TTC549 (cell line): ENCODE measurements around the gene SKIC8.
"Not testable (repeated sequence)": the region's sequence is repeated elsewhere in the genome, so short reads cannot be mapped to it uniquely, and the experiment has no call there.

Source experiments
- FAIRE-seq: peaks from 2 replicates; lab custom pipeline; 2012; peaks lifted over from hg19 to GRCh38; lab: Jason Lieb, UNC

Gene SKIC8

DNA sequence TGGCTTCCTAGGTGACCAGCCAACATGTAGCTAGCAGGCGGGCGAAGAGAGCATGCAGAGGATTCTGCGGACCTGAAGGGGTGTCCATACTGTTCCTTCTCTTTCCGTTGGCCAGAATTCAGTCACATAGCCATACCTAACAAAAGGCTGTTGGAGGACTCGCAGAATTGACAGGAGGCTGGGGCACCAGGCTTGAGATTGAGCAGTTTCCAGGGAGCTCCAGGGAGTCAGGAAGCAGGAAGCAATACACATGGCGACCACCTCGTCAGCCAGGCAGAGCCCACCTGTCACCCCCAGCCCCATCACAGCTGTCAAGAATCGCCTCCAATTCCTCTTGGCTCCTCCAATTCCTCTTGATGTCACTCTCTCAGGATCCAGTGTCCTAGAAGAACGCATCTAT is 48.3 kb downstream of the SKIC8 start:
- FAIRE-seq, result no peak

GRCh38 chr15:78249131-78249530 is 50.3 kb downstream of the SKIC8 start:
- no peak for FAIRE-seq

- FAIRE-seq, result no peak
Measured at GRCh38 chr15:78247911-78248310, 51.5 kb downstream of the SKIC8 start.

DNA sequence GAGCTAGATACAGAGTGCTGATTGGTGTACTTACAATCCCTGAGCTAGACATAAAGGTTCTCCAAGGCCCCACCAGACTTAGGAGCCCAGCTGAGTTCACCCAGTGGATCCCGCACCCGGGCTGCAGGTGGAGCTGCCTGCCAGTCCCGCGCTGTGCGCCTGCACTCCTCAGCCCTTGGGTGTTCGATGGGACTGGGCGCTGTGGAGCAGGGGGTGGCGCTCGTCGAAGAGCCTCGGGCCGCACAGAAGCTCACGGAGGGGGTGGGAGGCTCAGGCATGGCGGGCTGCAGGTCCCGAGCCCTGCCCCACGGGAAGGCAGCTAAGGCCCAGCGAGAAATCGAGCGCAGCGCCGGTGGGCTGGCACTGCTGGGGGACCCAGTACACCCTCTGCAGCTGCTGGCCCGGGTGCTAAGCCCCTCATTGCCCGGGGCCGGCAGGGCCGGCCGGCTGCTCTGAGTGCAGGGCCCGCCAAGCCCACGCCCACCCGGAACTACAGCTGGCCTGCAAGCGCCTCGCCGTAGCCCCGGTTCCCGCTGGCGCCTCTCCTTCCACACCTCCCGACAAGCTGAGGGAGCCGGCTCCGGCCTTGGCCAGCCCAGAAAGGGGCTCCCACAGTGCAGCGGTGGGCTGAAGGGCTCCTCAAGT is 53.3 kb downstream of the SKIC8 start:
- FAIRE-seq, result not testable (repeated sequence)

DNA sequence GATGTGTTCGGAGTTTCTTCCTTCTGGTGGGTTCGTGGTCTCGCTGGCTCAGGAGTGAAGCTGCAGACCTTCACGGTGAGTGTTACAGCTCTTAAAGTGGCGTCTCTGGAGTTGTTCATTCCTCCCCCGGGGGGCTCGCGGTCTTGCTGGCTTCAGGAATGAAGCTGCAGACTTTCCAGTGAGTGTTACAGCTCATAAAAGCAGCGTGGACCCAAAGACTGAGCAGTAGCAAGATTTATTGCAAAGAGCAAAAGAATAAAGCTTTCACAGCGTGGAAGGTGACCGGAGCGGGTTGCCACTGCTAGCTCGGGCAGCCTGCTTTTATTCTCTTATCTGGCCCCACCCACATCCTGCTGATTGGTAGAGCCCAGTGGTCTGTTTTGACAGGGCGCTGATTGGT is 54.0 kb downstream of the SKIC8 start:
- FAIRE-seq, result not testable (repeated sequence)

- no peak for FAIRE-seq
Measured at GRCh38 chr15:78244893-78245292, 54.5 kb downstream of the SKIC8 start.

GRCh38 chr15:78244101-78244500 is 55.3 kb downstream of the SKIC8 start:
- FAIRE-seq, result no peak

DNA sequence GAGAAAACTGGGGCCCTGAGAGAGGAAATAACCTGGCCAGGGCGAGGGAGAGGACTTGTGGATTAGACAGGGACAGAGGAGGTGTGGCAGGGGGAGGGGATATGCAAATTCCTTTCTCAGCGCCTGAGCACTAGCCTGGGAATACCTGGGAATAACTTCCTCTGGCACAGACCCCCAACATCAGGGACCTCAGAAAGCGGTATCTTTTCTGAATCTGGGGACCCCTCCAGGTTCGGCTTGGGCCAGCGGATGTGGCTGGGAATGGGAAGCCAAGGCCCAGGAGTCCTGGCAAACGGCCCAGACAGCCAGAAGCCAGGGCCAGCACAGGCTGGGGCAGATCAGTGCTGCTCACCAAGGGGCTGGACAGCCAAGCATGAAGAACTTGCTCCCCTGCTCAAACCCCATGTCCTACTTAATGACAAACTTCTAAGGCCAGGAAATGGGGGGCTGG is 55.9 kb downstream of the SKIC8 start:
- FAIRE-seq, result no peak

DNA sequence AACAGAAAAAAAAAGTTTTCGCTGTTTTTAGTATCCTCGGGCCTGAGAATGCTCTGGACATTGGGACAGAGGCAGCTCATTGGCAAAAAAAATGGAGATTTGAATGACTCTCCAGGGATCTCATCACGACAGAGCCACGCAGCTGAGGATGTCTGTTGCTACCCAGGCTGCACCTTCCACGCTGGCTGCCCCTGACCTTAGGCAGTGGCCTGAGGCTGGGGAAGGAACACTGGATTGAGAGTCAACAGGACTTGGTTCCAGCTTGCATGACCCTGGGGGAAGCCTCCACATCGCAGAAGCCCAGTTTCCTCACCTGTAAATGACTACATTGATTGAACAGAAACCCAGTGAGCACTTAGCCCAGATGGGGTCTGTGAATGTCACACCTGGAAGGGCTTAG is 56.4 kb downstream of the SKIC8 start:
- no peak for FAIRE-seq

GRCh38 chr15:78242128-78242527 is 57.3 kb downstream of the SKIC8 start:
- FAIRE-seq, result no peak

- no peak for FAIRE-seq
Measured at GRCh38 chr15:78241017-78241416, 58.4 kb downstream of the SKIC8 start.

DNA sequence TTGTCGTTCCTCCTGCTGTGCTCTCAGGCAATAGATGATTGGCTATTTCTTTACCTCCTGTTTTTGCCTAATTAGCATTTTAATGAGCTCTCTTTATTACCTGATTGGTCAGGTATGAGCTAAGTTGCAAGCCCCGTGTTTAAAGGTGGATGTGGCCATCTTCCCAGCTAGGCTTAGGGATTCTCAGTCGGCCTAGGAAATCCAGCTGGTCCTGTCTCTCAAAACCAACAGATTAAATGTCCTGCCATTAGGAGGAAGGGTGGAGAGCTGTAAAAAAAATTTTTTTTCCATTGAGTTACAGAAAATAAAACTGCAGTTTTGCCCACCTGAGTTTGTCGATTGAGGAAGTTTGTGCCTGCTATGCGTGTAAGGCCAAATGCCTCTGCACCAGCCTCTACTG is 59.6 kb downstream of the SKIC8 start:
- FAIRE-seq, result no peak

- FAIRE-seq, result no peak
Measured at GRCh38 chr15:78237146-78237545, 62.3 kb downstream of the SKIC8 start.

- no peak for FAIRE-seq
Measured at GRCh38 chr15:78236491-78236890, 62.9 kb downstream of the SKIC8 start.

DNA sequence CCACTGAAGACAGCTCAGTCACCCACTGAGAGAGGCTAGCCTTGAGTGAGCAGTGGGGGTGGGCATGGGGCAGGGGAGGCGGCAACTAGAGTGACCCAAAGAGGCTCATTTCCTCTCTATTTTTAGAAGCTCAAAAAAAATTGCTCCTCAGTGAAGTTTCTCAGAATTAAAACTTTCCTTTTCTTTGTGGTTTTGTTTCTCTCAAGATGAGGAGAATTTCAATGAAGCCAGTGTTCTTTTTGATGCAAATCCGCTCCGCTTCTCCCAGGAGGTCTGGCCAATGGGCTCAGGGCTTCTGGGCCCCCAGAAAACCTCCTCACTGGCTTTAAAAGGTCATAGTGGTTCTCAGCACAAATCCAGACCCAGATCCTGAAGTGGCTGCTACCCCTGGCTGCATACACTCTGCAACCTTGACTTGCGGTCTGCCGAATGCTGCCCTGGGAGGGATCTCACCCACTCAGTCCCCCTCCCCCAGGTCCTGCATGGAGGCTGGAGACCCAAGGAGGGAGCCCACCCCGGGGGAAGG is 64.8 kb downstream of the SKIC8 start, which contains the start of gene ACSBG1:
ACSBG1 (minus strand) TSS at position 51 of the 526 bp plus-strand sequence. CDS start 64 bp downstream, outside the sequence.
- no peak for FAIRE-seq

DNA sequence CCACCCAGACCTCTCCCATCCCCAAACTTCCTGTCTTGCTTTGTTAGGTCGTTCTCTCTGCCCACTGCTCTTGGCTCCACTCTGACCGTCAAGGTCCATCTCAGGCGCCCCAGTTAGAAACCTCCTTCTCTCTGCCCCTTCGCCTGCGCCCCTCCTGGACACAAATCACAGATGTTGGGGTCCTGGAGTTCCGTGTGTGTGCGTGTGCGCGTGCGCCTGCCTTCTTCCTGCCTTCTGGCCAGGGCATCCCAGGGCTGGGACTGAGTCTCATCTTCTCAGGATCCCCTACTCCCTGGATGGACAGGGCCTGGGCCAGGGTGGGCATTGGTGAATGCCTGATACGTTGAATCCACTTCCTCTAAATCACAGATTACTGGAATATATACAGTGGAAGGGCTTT is 65.9 kb downstream of the SKIC8 start:
- FAIRE-seq, result no peak
